Fibroblast of lung (primary cell): ENCODE data around the gene RAB40B.

Source experiments
- EZH2 ChIP-seq: IDR thresholded peaks from 2 replicates; pipeline ENCODE4 v1.5.1; 2012; ENCODE audit warnings: low read length, control low read depth, mild to moderate bottlenecking; ENCODE audit errors: missing control alignments
- TF ChIP-seq, protein P1 (sequence below), 2 donors: IDR thresholded peaks in 1 of 2; conservative IDR thresholded peaks in 1 of 2; 1 replicate in 1 of 2; 2 replicates in 1 of 2; pipeline ENCODE4 v1.5.1; 2011 to 2012; ENCODE audit warnings: low read length in 2 of 2, control low read depth in 1 of 2, inconsistent platforms in 1 of 2, low read depth in 1 of 2, mild to moderate bottlenecking in 1 of 2

DNA sequence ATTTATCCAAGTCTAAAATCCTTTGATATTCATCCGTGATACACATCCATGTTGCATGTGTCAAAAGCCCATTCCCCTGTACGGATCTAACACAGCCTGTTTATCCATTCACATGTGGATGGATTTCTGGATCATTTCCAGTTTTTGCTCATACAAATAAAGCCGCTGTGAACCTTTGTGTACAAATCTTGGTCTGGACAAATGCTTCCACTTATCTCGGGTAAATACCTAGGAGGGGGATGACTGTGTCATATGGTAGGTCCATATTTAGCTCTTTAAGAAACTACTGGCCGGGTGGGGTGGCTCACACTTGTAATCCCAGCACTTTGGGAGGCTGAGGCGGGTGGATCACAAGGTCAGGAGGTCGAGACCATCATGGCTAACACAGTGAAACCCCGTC, 47.0 kb upstream of the RAB40B start:
- TF ChIP-seq, protein P1, sequence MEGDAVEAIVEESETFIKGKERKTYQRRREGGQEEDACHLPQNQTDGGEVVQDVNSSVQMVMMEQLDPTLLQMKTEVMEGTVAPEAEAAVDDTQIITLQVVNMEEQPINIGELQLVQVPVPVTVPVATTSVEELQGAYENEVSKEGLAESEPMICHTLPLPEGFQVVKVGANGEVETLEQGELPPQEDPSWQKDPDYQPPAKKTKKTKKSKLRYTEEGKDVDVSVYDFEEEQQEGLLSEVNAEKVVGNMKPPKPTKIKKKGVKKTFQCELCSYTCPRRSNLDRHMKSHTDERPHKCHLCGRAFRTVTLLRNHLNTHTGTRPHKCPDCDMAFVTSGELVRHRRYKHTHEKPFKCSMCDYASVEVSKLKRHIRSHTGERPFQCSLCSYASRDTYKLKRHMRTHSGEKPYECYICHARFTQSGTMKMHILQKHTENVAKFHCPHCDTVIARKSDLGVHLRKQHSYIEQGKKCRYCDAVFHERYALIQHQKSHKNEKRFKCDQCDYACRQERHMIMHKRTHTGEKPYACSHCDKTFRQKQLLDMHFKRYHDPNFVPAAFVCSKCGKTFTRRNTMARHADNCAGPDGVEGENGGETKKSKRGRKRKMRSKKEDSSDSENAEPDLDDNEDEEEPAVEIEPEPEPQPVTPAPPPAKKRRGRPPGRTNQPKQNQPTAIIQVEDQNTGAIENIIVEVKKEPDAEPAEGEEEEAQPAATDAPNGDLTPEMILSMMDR (conservative IDR thresholded peaks at IDR 0.05 in 1 of 2, IDR thresholded peaks at IDR 0.05 in 1 of 2; ENCODE audit: low read depth in 1 of 2, low read length in 2 of 2), result no peak
- TF ChIP-seq EZH2, result no peak
